A549 (cell line): ENCODE measurements around the gene FXYD7. TPM values are rescaled to one million over a fixed set of nuclear protein-coding genes. Genes with fewer than 3 reads are reported as not detected.

Source experiments
- ATAC-seq, 2 experiments: fragments of 200-7000 bp in 1 of 2; fragments of >200 bp in 1 of 2; cut with Nextera tagmentation in 1 of 2; cut with Tn5 transposase in 1 of 2; 3 replicates each; pipeline versions ENCODE4 v1.8.0 to v1.9.1; 2018 to 2020; ENCODE audit warnings: mild to moderate bottlenecking in 1 of 2, moderate library complexity in 1 of 2
- CTCF ChIA-PET: fragments of 300-600 bp; sonication (Branson Sonifier 250); formaldehyde crosslinking; extraction: SDS; loops from one replicate; lab custom pipeline; 2021; ENCODE audit warnings: antibody characterized with exemption, inconsistent platforms; lab: Yijun Ruan, JAX
- POLR2A ChIA-PET: fragments of 350-600 bp; formaldehyde crosslinking; extraction: SDS; loops from one replicate; lab custom pipeline; 2021; ENCODE audit warnings: antibody characterized with exemption, inconsistent platforms; lab: Yijun Ruan, JAX
- DNase-seq, 2 experiments: peaks; one replicate each; pipeline versions ENCODE4 v3.0.0 to v3.0.0-alpha.2; 2011 to 2016; ENCODE audit warnings: low read depth in 1 of 2, low spot score in 1 of 2
- FAIRE-seq: peaks from 2 replicates; lab custom pipeline; 2011; peaks lifted over from hg19 to GRCh38; lab: Jason Lieb, UNC
- H3K27ac ChIP-seq, 2 experiments: fragments of >200 bp; sonication (Bioruptor Twin); formaldehyde crosslinking; 3 replicates each; pipeline ENCODE4 v1.5.1; 2016 to 2017
- H3K4me1 ChIP-seq: fragments of >200 bp; sonication (Bioruptor Twin); formaldehyde crosslinking; 3 replicates; pipeline ENCODE4 v1.6.1; 2016
- H3K4me2 ChIP-seq: fragments of >200 bp; sonication (Bioruptor Twin); formaldehyde crosslinking; 3 replicates; pipeline ENCODE4 v1.6.1; 2016
- H3K4me3 ChIP-seq: fragments of >200 bp; sonication (Bioruptor Twin); formaldehyde crosslinking; 3 replicates; pipeline ENCODE4 v1.5.1; 2016
- H3K9me3 ChIP-seq: fragments of >200 bp; sonication (Bioruptor Twin); formaldehyde crosslinking; 3 replicates; pipeline ENCODE4 v1.6.1; 2016
- EHF ChIP-seq: fragments of 250-450 bp; sonication (Bioruptor Pico); IDR thresholded peaks from 2 replicates; pipeline ENCODE4 v1.5.0; 2020; ENCODE audit warnings: mild to moderate bottlenecking
- EP300 ChIP-seq, 2 experiments: fragments of >200 bp; sonication (Bioruptor Twin); formaldehyde crosslinking; IDR thresholded peaks; 2 replicates in 1 of 2; 3 replicates in 1 of 2; pipeline ENCODE4 v1.6.1; 2016 to 2017
- FOSB ChIP-seq: fragments of 250-450 bp; sonication (Bioruptor Pico); IDR thresholded peaks from 2 replicates; pipeline ENCODE4 v1.5.0; 2020; ENCODE audit warnings: mild to moderate bottlenecking, moderate library complexity
- FOSL2 ChIP-seq, 2 experiments: fragments of 450-650 bp in 1 of 2; fragments of >200 bp in 1 of 2; sonication (Bioruptor Twin) in 1 of 2; formaldehyde crosslinking; IDR thresholded peaks; 2 replicates each; pipeline versions ENCODE4 v1.5.0 to v1.6.1; 2016 to 2020; ENCODE audit warnings: mild to moderate bottlenecking in 1 of 2, moderate library complexity in 1 of 2
- HEYL ChIP-seq: fragments of 250-450 bp; sonication (Bioruptor Pico); IDR thresholded peaks from 2 replicates; pipeline ENCODE4 v1.8.0; 2021; ENCODE audit warnings: mild to moderate bottlenecking, moderate library complexity
- HOXA7 ChIP-seq: fragments of 250-450 bp; sonication (Bioruptor Pico); IDR thresholded peaks from 2 replicates; pipeline ENCODE4 v1.5.0; 2020; ENCODE audit warnings: mild to moderate bottlenecking, moderate library complexity
- HOXB13 ChIP-seq: fragments of 250-450 bp; sonication (Bioruptor Pico); IDR thresholded peaks from 2 replicates; pipeline ENCODE4 v1.5.0; 2020; ENCODE audit warnings: low read depth, mild to moderate bottlenecking, moderate library complexity
- JUNB ChIP-seq: fragments of >200 bp; sonication (Bioruptor Twin); formaldehyde crosslinking; IDR thresholded peaks from 2 replicates; pipeline ENCODE4 v1.6.1; 2016
- MAFK ChIP-seq: fragments of 450-650 bp; IDR thresholded peaks from 2 replicates; pipeline ENCODE4 v1.6.1; 2014; ENCODE audit not compliant: partially characterized antibody
- NPAS2 ChIP-seq: fragments of 250-450 bp; sonication (Bioruptor Pico); IDR thresholded peaks from 2 replicates; pipeline ENCODE4 v1.8.0; 2022; ENCODE audit warnings: mild to moderate bottlenecking, moderate library complexity, borderline replicate concordance
- NR3C1 ChIP-seq: fragments of >200 bp; sonication (Bioruptor Twin); formaldehyde crosslinking; IDR thresholded peaks from 3 replicates; pipeline ENCODE4 v1.6.1; 2017
- SREBF2 ChIP-seq: fragments of 450-650 bp; IDR thresholded peaks from 2 replicates; pipeline ENCODE4 v1.6.1; 2014; ENCODE audit warnings: mild to moderate bottlenecking, moderate library complexity
- TFCP2L1 ChIP-seq: fragments of 250-450 bp; sonication (Bioruptor Pico); IDR thresholded peaks from 2 replicates; pipeline ENCODE4 v1.5.0; 2021; ENCODE audit warnings: mild to moderate bottlenecking
- TP53 ChIP-seq: fragments of 250-450 bp; sonication (Bioruptor Pico); IDR thresholded peaks from 2 replicates; pipeline ENCODE4 v1.5.0; 2021; ENCODE audit warnings: mild to moderate bottlenecking, moderate library complexity
- ZC3H11A ChIP-seq: fragments of 450-650 bp; IDR thresholded peaks from 2 replicates; pipeline ENCODE4 v1.6.1; 2014; ENCODE audit warnings: antibody characterized with exemption, mild to moderate bottlenecking
- ZNF302 ChIP-seq: fragments of 250-450 bp; sonication (Bioruptor Pico); IDR thresholded peaks from 2 replicates; pipeline ENCODE4 v1.9.0; 2021; ENCODE audit warnings: inconsistent platforms, mild to moderate bottlenecking, moderate library complexity
- WGBS: methylation state at CpG from one replicate; pipeline ENCODE4 v1.1.6; 2017; ENCODE audit errors: missing lambda C conversion rate; 5-methylcytosine and 5-hydroxymethylcytosine counted together
- polyA plus RNA-seq, 4 experiments: library from polyadenylated mRNA; depleted of rRNA in 3 of 4; stranded (reverse); fragments of >200 nt; fragmentation: RNase III in 1 of 4; extraction: RNeasy Plus Mini Kit Qiagen cat#74134 plus additional on column Dnase treatment in 1 of 4; gene quantifications; 2 replicates in 3 of 4; 3 replicates in 1 of 4; pipeline ENCODE4 v1.2.3, GENCODE V29; 2011 to 2017
- TF ChIP-seq, protein P1 (sequence below): fragments of >200 bp; sonication (Bioruptor Twin); formaldehyde crosslinking; IDR thresholded peaks from 2 replicates; pipeline ENCODE4 v1.6.1; 2016
- TF ChIP-seq, protein P2 (sequence below): fragments of 150-350 bp; IDR thresholded peaks from 2 replicates; pipeline ENCODE4 v1.6.1; 2014; ENCODE audit warnings: low read depth, mild to moderate bottlenecking, low read length
- TF ChIP-seq, protein P3 (sequence below): fragments of 450-650 bp; IDR thresholded peaks from 2 replicates; pipeline ENCODE4 v1.6.1; 2014; ENCODE audit warnings: antibody characterized with exemption

FXYD7 gene
- polyA plus RNA-seq, 2 of the 4 experiments (the other 2 are of a cell fraction), result not detected

DNA sequence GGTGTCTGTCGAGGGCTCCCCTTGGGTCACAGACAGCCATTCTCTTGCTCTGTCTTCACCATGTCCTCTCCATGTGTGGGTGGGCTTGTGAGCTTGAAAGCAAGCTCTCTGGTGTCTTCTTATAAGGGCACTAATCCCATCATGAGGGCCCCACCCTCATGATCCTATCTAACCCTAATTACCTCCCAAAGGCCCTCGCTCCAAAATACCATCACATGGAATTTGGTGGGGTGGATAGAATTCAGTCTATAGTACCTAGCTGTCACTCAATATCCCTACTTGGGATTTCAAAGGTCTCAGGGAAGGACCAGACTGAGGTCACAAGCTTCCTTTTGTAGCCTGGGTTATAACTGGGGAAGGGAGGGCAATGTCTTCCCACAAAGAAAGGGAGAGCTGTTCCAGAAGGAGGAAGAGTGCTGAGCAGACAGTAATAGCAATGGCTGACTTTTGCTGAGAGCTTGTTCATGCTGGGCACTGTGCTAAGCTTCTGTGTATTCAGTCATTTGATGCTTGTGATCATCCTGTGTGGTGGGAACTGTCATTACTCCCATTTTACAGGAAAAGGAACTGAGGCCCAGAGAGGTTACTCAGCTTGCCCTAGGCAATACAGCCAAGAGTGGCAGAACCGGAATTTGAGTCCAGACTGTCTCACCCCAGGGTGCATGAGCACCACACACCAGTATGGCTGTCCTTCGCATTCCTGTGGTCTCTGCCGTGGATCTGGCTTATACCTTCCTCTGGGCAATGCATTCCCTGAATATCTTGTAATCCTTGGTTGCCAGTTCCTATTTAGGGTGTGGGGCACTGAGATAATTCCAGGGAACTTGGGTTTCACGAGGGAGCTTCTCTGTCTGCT lies 19.6 kb downstream of the FXYD7 start:
- FAIRE-seq (no peak), DNase-seq (no peak), ATAC-seq (no peak)
- no peak overlapping the region for H3K4me2 ChIP-seq
- CTCF ChIA-PET, result interaction anchor here (0.6 to 13.8 kb wide), 6 partner anchors 10 to 190 kb away, joined by 4 to 163 read pairs (median 8); partner anchors contain the start of genes FXYD5 and FXYD7
- H3K4me3 ChIP-seq, result no peak overlapping the region
- 85% methylated on average over 6 of the region's 6 CpGs for WGBS
- no peaks in the 10 kb centered on the region for H3K4me1 ChIP-seq
- no peak overlapping the region for H3K27ac ChIP-seq
- peaks cover 51% of the 10 kb centered on the region for H3K9me3 ChIP-seq
- POLR2A ChIA-PET, result no interaction called here
- TF ChIP-seq HEYL (CRISPR knock-in tag) (no peak), MAFK (peak; percentile 64)

DNA sequence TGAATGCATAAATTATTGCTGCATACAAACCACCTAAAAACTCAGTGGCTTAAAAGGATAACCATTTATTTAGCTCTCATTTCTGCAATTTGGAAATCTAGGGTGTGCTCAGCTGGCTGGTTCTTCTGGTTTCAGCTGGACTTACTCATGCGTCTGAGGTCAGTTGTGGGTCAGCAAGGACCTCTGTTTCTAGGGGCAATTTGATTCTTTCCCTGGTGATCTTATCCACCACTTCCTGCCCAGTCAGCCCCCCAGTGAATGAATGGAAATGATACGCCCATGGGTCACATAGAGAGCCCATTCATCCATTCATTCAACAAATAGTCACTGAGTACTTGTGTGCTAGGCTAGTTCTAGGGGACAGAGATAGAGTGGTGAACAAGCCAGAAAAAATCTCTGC lies 21.4 kb downstream of the FXYD7 start:
- Histone ChIP-seq H3K4me3 (no peak overlapping the region), H3K9me3 (peaks cover 51% of the 10 kb centered on the region), H3K27ac (no peak overlapping the region), H3K4me1 (0 out of 3 replicates have a peak, but pooled peaks cover 3% of the 10 kb centered on the region), H3K4me2 (no peak overlapping the region)
- FAIRE-seq (peak; percentile 43), DNase-seq (no peak), ATAC-seq (no peak)
- ChIA-PET CTCF (interaction anchor here (1.4 to 13.8 kb wide), 3 partner anchors 12 to 54 kb away, joined by 4 to 163 read pairs (median 35); partner anchors contain the start of genes FXYD5 and FXYD7), POLR2A (no interaction called here)
- WGBS, result 92% methylated on average over 2 of the region's 2 CpGs
- TF ChIP-seq HOXA7, result no peak
- TF ChIP-seq, protein P1, sequence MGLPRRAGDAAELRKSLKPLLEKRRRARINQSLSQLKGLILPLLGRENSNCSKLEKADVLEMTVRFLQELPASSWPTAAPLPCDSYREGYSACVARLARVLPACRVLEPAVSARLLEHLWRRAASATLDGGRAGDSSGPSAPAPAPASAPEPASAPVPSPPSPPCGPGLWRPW, result 0 out of 2 replicates have a peak, but pooled peaks have one; percentile 7

DNA sequence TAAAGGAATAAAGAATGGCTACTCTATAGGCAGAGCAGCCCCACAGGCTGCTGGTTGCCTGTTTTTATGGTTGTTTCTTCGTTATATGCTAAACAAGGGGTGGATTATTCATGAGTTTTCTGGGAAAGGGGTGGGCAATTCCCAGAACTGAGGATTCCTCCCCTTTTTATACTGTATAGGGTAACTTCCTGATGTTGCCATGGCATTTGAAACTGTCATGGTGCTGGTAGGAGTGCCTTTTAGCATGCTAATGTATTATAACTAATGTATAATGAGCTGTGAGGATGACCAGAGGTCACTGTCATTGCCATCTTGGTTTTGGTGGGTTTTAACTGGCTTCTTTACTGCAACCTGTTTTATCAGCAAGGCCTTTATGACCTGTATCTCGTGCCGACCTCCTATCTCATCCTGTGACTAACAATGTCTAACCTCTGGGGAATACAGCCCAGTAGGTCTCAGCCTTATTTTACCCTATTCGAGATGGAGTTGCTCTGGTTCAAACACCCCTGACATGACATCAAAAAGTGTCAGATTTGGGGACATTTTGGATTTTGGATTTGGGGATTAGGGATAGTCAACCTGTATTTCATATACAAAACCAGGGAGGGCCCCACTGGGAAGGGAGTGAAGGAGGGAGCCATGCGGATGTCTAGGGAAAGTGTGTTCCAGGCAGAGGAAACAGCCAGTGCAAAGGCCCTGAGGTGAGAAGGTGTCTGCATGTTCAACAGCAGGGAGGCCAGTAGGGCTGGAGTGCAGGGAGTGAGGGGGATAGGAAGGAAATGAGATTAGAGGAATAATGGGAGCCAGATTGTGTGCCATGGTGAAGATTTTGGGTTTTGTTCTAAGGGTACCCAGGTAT lies 22.4 kb downstream of the FXYD7 start:
- FAIRE-seq (peak; percentile 54), ATAC-seq (no peak), DNase-seq (no peak)
- Histone ChIP-seq H3K27ac (no peak overlapping the region), H3K9me3 (peaks cover 51% of the 10 kb centered on the region), H3K4me1 (0 out of 3 replicates have a peak, but pooled peaks cover 3% of the 10 kb centered on the region), H3K4me3 (no peak overlapping the region), H3K4me2 (no peak overlapping the region)
- TF ChIP-seq EHF (CRISPR knock-in tag), result no peak
- no peak for TF ChIP-seq TP53 (CRISPR knock-in tag)
- TF ChIP-seq EP300 (IDR thresholded peaks at IDR 0.05), result no peak
- TF ChIP-seq JUNB, result no peak
- TF ChIP-seq HOXB13 (CRISPR knock-in tag), result no peak
- TF ChIP-seq TFCP2L1, result no peak
- TF ChIP-seq NR3C1, result no peak
- TF ChIP-seq SREBF2, result no peak
- TF ChIP-seq NPAS2 (CRISPR knock-in tag), result no peak
- TF ChIP-seq HEYL (CRISPR knock-in tag), result no peak
- TF ChIP-seq FOSL2 (IDR thresholded peaks at IDR 0.05), result no peak
- no peak for TF ChIP-seq FOSL2 (CRISPR knock-in tag; IDR thresholded peaks at IDR 0.05)
- TF ChIP-seq, protein P2, sequence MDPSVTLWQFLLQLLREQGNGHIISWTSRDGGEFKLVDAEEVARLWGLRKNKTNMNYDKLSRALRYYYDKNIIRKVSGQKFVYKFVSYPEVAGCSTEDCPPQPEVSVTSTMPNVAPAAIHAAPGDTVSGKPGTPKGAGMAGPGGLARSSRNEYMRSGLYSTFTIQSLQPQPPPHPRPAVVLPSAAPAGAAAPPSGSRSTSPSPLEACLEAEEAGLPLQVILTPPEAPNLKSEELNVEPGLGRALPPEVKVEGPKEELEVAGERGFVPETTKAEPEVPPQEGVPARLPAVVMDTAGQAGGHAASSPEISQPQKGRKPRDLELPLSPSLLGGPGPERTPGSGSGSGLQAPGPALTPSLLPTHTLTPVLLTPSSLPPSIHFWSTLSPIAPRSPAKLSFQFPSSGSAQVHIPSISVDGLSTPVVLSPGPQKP, result no peak
- TF ChIP-seq, protein P3, sequence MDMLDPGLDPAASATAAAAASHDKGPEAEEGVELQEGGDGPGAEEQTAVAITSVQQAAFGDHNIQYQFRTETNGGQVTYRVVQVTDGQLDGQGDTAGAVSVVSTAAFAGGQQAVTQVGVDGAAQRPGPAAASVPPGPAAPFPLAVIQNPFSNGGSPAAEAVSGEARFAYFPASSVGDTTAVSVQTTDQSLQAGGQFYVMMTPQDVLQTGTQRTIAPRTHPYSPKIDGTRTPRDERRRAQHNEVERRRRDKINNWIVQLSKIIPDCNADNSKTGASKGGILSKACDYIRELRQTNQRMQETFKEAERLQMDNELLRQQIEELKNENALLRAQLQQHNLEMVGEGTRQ, result no peak
- no peak for TF ChIP-seq ZC3H11A
- TF ChIP-seq ZNF302 (CRISPR knock-in tag), result no peak
- TF ChIP-seq FOSB (CRISPR knock-in tag), result no peak
- POLR2A ChIA-PET, result no interaction called here
- CTCF ChIA-PET, result no interaction called here
- 81% methylated on average over 5 of the region's 5 CpGs for WGBS
